ENCODE measurements around the gene ANGPT4. TPM values are rescaled to one million over a fixed set of nuclear protein-coding genes. Genes with fewer than 3 reads are reported as not detected.

ANGPT4 gene
- total RNA-seq, 1 donor = not detected

DNA sequence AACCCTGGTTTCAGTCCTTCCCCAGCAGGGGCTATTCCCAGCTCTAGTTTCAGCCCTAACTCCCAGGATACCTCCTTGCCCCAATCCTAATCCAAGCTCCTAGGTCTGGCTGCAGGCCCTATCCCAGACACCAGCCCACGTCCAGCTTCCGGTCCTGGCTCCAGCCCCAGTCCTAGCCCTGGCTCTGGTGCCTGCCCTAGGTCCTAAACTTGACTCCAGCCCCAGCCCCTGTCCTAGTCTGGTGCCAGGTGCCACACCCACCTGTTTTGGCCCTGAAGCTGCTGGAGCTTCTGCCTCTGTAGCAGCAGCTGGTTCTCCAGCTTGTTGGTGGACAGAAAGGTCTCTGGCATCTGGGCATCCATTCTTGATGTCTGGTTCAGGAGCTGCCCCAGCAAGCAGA is 28.1 kb downstream of the ANGPT4 start:
- no peak for DNase-seq (ENCODE audit: low read depth)
- H3K4me3 ChIP-seq (ENCODE audit: low read depth, low read length) = no peak overlapping the region
- TF ChIP-seq, protein P1, sequence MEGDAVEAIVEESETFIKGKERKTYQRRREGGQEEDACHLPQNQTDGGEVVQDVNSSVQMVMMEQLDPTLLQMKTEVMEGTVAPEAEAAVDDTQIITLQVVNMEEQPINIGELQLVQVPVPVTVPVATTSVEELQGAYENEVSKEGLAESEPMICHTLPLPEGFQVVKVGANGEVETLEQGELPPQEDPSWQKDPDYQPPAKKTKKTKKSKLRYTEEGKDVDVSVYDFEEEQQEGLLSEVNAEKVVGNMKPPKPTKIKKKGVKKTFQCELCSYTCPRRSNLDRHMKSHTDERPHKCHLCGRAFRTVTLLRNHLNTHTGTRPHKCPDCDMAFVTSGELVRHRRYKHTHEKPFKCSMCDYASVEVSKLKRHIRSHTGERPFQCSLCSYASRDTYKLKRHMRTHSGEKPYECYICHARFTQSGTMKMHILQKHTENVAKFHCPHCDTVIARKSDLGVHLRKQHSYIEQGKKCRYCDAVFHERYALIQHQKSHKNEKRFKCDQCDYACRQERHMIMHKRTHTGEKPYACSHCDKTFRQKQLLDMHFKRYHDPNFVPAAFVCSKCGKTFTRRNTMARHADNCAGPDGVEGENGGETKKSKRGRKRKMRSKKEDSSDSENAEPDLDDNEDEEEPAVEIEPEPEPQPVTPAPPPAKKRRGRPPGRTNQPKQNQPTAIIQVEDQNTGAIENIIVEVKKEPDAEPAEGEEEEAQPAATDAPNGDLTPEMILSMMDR (IDR thresholded peaks at IDR 0.05; ENCODE audit: insufficient read depth, low read length) = no peak

DNA sequence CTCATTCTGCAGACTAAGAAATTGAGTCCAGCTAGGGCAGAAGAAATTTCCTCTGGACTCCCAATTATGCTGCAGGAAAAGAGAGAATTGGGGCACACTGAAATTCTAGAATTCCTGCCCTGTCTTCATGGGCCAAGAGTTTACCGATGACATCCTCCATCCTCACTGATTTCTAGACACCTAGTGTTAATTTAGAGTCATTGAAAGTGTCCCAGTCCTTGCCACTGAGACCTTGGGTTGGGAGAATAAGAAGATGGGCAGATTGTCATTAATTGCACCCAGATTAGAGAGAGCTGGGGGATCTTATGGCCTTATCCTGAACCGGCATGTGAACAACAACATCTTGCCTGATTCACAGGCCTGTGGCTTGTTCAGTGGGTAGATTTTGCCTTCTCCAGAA is 29.0 kb downstream of the ANGPT4 start:
- no peak for DNase-seq (ENCODE audit: low read depth)
- TF ChIP-seq, protein P1 (IDR thresholded peaks at IDR 0.05; ENCODE audit: insufficient read depth, low read length) = no peak
- H3K4me3 ChIP-seq (ENCODE audit: low read depth, low read length) = no peak overlapping the region

DNA sequence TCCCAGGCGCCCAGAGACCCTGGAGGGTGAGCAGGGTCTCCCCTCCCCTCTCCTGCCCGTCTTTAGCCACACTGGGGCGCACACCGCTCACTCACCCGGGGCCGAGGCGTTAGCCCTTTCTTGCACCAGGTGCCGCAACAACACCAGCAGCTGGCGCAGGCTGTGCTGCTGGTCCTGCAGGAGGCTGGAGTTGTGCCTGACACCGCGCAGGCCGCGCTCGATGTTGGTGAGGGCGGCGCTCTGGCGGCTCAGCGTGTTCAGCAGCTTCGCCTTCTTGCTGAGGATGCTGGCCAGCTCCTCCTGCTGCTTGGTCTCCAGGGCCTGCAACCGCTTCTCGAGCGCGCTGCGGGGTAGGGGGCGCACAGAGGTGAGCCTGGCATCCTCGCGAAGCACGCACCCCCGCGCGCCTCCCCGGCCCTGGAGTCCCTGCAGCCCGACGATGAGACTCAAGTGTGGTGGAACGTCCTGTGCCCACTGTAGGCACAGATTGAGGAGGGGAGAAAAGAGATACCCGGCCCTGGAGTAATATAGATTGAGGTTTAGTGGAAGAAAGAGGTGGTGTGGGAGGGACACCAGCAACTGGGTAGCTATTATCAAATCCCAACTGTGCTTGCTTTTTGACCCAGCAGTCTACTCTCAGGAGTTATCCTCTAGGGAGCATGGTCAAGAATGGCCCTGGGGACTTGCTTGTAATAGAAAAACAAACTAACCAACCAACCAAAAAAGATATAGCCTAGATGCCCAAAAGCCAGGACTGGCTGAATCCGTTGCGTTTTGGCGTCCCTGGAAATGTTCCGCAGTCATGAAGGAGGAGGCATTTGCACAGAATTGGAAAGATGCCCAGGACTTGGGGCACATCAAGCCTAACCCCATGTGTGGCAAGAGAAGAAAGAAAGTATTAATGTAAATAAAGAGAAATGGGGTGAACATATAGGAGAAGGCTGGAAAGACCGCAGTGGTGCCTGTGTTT is 30.9 kb downstream of the ANGPT4 start:
- DNase-seq (ENCODE audit: low read depth) = peak; percentile 34
- TF ChIP-seq, protein P1 (IDR thresholded peaks at IDR 0.05; ENCODE audit: insufficient read depth, low read length) = no peak

DNA sequence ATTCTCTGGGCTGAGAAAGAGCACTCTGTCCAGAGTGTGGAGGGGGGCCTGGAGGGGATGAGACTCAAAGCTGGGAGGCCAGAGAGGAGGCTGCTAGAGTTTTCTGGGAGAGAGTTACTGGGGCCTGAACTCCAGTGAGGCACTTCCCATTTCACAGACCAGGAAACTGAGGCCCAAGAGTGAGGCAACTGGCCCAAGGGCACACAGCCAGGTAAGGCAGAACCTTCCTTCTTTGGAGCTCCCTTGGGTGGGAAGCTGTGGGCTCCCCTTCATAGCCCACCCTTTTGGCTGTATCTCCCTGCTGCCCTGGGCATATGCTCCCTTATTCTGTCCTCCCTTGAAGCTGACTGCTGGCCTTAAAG is 34.4 kb downstream of the ANGPT4 start:
- no peak for DNase-seq (ENCODE audit: low read depth)
- TF ChIP-seq, protein P1 (IDR thresholded peaks at IDR 0.05; ENCODE audit: insufficient read depth, low read length) = no peak
- no peak overlapping the region for H3K4me3 ChIP-seq (ENCODE audit: low read depth, low read length)

More for the DNA sequence above, 30.9 kb downstream of the ANGPT4 start:
- H3K4me3 ChIP-seq (ENCODE audit: low read depth, low read length) = no peak overlapping the region

DNA sequence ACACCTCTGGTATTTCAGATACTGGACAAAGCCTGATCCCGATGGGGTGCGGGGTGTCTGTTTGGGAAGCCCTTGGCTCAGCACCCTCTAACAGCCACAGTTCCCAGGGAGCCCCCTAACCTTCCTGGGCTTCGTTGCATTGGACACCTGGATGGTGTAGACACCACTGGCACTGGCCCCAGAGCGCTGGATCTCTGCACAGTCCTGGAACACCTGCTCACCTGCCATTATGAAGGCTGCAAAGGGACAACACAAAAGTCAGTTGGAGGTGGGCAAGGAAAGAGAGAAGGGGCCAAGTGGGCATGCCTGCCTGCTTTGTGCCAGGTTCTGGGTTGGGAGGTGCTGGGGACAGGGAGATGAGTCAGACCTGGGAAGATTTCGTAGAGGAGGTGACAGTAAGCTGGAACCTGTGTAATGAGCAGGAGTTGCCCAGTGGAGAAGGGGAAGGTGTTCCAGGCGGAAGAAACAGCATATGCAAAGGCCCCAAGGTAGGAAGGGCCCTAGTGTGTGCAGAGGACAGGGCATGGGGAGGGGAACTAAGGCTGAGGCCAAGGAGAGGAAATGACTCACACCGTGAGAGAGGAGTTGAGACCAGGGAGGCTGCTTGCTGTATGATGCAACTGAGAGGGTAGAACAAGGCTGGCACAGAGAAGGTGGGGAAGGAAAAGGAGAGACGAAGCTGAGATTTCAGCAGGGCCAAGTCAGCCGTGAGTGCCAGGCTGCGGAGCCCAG is 34.9 kb downstream of the ANGPT4 start:
- no peak overlapping the region for H3K4me3 ChIP-seq (ENCODE audit: low read depth, low read length)
- TF ChIP-seq, protein P1 (IDR thresholded peaks at IDR 0.05; ENCODE audit: insufficient read depth, low read length) = no peak
- peak; percentile 50 for DNase-seq (ENCODE audit: low read depth)

DNA sequence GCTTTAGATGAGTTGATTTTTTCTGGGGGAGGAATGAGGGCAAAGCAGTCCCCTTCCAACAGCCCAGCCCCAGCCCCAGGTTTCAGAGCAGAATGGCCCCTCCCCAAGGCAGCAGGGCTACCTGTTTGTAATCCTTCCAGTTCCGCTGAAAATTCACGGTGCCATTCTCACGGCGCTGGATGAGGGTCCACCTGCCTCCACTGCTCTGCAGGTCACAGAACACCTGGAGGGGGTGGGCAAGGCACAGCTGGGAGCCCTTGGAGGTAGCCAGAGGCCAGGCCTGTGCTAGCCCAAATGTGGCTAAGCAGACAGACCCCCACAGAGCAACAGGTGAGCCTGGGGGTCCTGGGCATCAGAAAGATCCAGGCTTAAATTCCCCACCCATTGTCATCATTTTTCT is 36.5 kb downstream of the ANGPT4 start:
- TF ChIP-seq, protein P1 (IDR thresholded peaks at IDR 0.05; ENCODE audit: insufficient read depth, low read length) = no peak
- DNase-seq (ENCODE audit: low read depth) = no peak

More for the DNA sequence above, 36.5 kb downstream of the ANGPT4 start:
- H3K4me3 ChIP-seq (ENCODE audit: low read depth, low read length) = no peak overlapping the region
